GM18870 (cell line): ENCODE data around the gene ROS1.

ENCODE experiments used
- ATAC-seq: cut with Tn5 transposase; IDR thresholded peaks from one replicate; pipeline ENCODE4 v1.9.1; 2021; ENCODE audit warnings: moderate library complexity; ENCODE audit not compliant: unreplicated experiment

Gene ROS1

GRCh38 chr6:117441824-117442264 lies 16.1 kb upstream of the ROS1 start:
- ATAC-seq, result no peak

GRCh38 chr6:117440706-117441525 lies 15.2 kb upstream of the ROS1 start:
- ATAC-seq, result no peak

GRCh38 chr6:117432273-117432672 lies 6.5 kb upstream of the ROS1 start:
- ATAC-seq, result no peak

- ATAC-seq, result no peak
These were observed 2.0 kb downstream of the ROS1 start for GRCh38 chr6:117423754-117424153.

GRCh38 chr6:117418320-117418719 lies 7.4 kb downstream of the ROS1 start:
- no peak for ATAC-seq

- no peak for ATAC-seq
These were observed 7.9 kb downstream of the ROS1 start for GRCh38 chr6:117417851-117418250.

- no peak for ATAC-seq
These were observed 11.0 kb downstream of the ROS1 start for GRCh38 chr6:117414770-117415169.

- no peak for ATAC-seq
These were observed 14.3 kb downstream of the ROS1 start for GRCh38 chr6:117411474-117411873.

- no peak for ATAC-seq
These were observed 15.9 kb downstream of the ROS1 start for GRCh38 chr6:117409863-117410262.

GRCh38 chr6:117409420-117409819 lies 16.3 kb downstream of the ROS1 start:
- no peak for ATAC-seq

- no peak for ATAC-seq
These were observed 21.2 kb downstream of the ROS1 start for GRCh38 chr6:117404548-117404947.

- ATAC-seq, result no peak
These were observed 23.9 kb downstream of the ROS1 start for GRCh38 chr6:117401799-117402198.

GRCh38 chr6:117399924-117400323 lies 25.8 kb downstream of the ROS1 start:
- ATAC-seq, result no peak

GRCh38 chr6:117399126-117399525 lies 26.6 kb downstream of the ROS1 start:
- no peak for ATAC-seq

GRCh38 chr6:117397536-117398227 lies 28.1 kb downstream of the ROS1 start:
- no peak for ATAC-seq

GRCh38 chr6:117396228-117396627 lies 29.5 kb downstream of the ROS1 start:
- no peak for ATAC-seq

GRCh38 chr6:117395164-117395563 lies 30.6 kb downstream of the ROS1 start:
- no peak for ATAC-seq

GRCh38 chr6:117393045-117393444 lies 32.7 kb downstream of the ROS1 start:
- ATAC-seq, result no peak

GRCh38 chr6:117391874-117392583 lies 33.7 kb downstream of the ROS1 start:
- no peak for ATAC-seq

- ATAC-seq, result no peak
These were observed 36.3 kb downstream of the ROS1 start for GRCh38 chr6:117389227-117390057.

GRCh38 chr6:117387454-117387974 lies 38.2 kb downstream of the ROS1 start:
- ATAC-seq, result no peak
